Suppressor macrophage (primary cell): ENCODE results near the gene RAB11FIP4.

Experiments used
- DNase-seq, 4 experiments: peaks; one replicate each; pipeline ENCODE4 v3.0.0-alpha.2; 2020 to 2022

RAB11FIP4 gene

DNA sequence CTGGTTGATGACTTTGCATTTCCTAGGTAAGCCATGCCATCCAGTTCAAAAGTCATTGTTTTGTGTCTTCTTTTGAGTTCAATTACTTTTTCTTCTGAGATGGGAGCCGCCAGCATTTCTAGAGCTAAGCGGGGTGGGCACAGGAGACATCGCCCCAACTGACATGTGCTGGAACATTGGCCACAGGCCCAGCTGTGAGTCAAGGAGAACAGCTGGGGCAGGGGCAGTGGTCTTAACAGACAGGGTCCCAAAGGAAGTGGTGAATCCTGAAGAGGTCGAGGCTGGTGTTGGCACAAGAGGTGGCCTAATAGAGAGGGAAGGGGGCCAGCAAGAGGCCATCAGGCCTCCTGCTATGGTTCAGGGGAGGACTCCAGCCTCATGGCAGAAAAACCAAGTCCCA is 17.1 kb downstream of the RAB11FIP4 start:
- no peak for DNase-seq

DNA sequence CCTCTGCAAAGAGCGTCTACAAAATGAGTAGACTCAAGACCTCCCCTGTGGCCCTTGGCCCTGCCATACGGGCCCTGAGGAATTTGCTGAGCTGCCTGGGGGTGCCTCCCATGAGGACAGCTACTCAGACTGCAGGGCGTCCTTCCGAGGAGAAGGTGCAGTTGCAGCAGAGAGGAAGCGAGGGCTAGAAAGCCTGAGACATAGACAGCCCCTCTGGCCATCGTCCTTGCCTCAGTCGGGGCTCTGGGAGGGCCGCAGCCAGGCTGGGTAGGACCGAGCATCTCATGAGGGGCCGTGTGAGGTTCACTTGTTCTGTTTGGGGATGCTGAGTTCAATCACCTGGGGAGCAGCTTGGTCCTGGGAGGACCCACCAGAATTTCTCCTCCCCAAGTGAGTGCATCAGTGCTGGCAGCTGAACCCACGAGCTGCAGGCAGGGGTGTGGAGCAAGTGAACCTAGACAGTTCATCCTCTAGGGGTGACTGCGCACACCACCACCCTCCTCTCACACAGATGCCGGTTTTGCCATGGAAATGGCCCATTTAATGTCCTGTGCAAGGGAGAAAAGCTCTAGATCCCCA is 20.3 kb downstream of the RAB11FIP4 start:
- DNase-seq, result no peak

DNA sequence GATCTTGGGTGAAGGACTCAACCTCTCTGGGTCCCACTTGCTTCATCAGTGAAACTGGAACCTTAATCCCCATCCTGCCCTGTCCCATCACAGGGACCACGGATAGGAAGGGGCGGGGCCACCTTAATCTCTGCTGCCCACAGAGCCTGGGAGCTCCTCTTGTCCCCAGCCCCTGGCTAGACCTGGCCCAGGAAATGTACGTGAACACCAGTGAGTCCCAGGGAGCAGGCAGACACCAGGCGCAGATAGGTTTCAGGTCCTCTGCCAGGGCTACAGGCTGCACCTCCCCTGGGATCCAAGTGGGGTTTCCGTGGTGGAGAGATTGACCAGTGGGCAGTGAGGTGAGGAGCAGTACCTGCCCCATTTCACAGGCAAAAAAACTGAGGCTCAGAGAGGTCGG is 21.0 kb downstream of the RAB11FIP4 start:
- DNase-seq, result no peak

DNA sequence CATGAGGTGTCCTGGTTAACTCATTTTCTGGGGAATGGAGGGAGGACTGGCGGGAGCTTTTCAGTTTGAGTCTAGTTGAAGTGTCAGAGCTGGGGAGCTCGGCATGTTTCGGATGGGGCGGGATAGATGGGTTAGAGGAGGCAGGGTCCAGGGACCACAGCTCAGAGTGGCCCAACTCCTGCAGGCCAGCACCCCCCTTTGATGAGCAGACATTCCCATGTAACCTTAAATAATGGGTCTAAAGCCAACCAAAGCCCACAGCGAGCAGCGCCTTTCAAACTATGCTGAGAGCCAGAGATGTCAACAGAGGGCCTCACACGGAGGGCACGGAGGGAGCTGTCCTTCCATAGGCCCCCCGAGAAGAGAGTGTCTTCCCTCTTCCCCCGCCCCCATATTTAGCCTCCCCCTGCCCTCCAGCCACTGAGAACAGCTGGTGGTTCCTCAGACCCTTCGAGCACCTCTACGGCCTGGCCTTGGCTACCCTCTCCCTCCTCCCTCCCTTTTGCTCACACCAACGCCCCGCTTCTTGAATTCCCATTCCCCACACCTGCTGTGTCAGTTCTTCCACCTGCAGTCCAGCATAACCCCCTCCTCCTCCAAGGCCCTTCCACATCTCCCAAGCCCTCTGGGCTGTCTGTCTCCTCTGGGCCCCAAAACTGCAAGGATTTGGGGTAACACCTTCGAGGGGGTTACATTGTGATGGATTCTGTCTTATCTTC is 21.8 kb downstream of the RAB11FIP4 start:
- no peak for DNase-seq

DNA sequence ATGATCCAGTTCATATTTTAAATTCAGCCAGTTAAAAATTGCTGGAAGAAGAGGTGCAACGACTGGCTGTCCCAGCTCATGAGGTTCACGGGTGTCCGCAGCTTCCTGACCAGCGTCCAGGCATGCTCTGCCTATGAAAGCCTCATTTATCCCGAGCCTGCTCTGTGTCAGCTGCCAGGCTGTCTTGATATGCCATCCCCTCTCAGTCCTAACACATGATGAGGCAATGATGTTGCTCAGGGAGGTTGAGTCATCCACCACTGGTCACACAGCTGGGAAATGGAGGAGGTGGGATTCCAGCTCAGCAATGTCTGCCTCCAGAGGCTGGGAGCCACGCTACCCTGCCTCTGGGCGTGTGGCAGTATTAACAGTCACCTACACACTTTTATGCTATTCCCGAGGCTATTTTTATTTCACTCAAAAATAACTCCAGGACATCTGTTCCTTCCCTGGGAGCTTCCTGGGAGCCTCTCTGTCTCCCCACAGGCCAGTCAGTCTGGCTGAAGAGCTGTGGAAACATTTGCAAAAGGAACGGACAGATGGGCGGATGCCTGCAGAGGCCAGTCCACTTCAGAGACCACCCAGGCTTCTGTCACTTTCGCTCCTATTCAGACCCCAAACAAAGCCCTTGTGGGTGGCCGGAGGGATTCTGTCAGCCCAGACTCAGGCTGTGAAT is 22.5 kb downstream of the RAB11FIP4 start:
- DNase-seq, result peak; percentile 48 to 72 (median 64)

DNA sequence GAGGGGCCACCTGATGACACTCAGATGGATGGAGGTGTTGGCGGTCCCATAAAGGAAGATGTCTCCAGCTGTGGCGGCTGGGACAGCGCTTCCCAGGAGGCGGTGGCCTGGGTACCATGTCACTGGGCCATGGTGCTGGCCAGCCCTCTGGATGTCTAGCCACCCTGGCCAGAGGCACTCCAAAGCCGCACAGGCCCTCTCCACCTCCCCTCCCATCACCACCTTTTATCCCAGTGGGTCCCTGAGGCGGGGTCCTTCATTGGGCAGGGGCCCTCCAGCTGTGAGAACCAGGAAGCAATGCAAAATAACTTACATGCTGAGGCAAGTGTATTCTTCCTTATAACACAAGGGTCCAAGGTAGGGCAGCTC is 23.1 kb downstream of the RAB11FIP4 start:
- no peak for DNase-seq

DNA sequence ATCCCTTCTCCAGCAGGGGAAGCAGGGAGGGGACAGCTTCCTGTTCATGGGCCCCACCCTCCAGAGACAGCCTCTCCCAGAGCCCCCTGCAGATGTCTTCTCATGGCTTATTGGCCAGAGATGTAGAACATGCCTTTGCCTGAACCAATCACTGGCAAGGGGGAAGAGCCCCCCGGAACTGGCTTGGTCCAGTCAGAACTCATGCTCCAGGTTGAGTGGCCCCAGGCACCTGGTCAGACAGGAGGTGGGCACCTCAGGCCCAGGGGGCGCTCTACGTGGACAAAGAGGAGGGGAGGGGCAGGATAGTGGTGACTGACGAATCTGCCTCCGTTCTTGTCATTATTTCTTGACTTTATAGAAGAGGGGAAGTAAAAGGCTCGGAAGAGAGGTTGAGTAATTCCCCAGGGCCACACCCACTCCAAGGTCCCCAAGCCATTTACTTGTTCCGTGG is 23.6 kb downstream of the RAB11FIP4 start:
- peak; percentile 67 to 85 (median 81) for DNase-seq

DNA sequence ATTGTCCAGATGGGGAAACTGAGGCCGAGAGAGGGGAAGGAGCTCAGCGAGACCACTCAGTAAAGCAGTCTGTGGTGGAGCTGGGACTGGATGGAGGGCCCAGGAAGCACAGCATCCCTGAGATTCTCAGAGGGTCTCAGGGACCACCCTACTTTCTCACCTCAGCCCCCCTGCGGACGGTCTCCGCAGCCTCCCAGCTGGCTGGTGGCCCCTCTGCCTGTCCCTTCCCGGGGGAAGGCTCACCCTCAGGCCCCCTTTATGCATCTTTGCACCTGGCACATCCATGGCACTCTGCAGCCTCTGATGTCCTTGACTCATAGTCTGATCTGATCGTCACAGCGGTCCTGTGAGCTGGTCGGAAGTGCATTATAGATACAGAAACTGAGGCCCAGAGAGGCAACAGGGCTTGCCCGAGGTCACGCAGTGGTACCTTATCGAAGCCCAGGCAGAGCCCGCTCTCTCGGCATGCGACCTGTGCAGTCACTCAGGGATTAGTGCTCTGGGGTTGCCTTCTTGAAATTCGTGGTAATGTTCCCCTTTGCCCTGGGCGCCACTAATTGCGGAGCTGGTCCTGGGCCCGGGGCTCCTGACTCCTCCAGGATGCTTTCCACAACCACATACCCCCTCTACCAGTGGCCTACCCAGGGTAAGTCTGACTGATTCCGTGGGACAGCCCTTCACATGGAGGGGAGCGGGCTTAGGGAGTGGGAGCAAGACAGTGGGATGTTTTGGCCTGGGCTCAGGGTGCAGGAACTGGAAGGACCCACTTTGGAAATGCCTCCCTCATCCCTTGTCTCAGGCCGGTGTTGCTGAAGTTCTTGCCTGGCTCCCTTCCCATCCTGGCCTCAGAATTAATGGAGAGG is 24.4 kb downstream of the RAB11FIP4 start:
- no peak for DNase-seq

DNA sequence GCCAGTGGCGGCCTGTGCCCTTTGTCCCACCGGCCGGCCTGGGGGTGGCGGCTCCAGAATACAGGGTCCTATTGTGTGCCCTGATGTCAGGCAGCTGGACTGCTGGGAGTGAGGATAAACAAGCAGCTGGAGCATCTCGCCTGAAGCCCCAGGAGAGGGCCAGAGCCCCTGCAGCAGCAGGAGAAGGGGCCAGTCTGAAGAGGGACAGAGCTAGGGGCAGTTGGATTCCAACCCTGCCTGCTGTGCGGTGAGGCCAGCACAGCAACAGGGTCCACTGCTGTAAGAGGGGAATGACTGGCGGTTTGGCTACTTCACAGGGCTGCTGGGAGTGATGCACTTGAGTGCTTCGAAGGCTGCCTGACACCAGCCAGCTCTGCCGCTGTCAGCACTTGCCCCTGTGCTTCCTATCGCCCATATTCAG is 25.0 kb downstream of the RAB11FIP4 start:
- DNase-seq, result no peak

DNA sequence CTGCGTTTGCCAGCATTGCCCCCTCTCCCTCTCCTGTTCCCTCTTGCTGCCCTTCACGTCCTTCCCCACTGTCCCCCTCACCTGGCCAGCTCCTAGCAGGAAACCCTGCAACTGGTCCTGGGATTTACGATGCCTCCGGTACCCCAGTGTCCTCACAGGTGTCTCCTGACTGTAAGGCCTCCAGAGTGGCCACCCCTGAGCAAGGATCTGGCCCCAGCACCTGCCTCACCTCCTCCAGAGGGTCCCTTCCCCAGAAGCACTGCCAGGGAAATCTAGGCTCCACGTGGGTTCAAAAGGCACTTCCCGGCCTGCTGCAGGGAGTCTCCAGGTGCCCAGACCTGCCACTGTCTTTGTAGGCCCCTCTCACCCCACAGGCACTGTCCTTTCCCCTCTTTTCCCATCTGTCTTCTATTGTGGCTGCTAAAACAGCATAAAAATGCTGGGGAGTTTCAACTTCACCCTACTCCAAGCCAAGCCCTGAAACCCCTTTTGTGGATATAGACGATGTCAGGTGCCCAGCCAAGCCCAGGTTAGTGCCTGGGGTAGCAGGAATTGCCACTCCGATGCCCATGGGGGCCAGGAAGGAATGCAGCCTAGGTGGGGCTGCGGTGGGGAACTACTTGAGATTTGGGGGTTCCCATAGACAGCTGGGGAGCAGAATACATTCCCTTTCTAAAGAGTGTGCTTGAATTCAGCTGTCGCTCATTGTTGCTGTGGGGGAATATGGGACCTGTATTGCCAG is 25.7 kb downstream of the RAB11FIP4 start:
- no peak for DNase-seq

DNA sequence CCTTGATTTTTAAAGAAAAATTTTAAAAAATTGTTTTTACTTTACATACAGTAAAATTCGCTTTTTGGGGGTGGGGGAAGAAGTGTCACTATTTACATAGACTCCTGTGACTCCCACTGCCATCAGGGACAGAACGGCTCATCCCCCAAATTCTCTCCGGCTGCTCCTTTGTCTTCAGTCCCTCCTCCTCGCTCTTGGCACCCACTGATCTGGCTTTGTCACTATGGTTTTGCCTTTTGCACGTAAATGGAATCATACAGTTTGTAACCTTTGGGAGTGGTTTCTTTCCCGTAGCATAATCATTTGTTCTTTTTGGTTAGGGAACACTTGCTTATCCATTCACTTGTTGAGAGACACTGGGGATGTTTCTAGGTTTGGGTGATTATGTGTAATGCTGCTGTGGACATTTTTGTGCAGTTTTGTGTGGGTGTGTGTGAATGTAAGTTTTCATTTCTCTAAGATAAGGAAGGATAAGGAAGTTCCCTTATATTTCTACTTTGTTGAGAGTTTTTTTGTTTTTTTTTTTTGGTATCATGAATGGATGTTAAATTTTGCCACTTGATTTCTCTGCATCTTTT is 27.4 kb downstream of the RAB11FIP4 start:
- peak; percentile 22 to 59 (median 46) for DNase-seq

DNA sequence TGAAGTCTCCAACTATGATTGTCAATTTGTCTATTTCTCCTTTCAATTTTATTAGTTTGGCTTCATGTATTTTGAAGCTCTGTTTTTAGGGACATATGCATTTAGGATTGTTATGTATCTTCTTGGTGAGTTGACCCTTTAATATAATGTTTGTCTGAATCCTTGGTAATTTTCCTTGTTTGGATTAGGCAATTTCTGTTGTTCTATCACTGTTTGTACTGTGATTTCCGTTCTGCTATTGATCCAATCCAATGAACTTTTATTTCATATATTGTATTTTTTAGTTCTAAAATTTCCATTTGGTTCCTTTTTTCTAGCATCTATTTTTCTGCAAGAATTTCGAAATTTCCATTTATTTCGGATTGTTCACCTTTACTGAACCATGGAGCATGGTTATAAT is 31.0 kb downstream of the RAB11FIP4 start:
- no peak for DNase-seq

DNA sequence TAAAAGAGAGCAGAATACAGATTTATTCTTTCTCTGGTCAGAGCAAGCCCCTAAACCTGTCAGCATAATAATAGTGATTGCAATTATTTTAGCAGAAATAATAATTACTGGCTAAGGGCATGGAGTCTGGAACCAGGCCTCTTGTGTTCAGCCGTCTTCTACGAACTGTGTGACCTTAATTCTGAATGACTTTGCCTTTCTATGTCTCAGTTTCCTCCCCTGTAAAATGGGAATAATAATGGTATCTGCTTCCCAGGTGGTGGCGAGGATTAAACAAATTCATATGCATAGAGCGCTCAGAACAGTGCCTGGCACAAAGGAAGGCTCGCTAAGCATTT is 33.4 kb downstream of the RAB11FIP4 start:
- DNase-seq, result no peak

DNA sequence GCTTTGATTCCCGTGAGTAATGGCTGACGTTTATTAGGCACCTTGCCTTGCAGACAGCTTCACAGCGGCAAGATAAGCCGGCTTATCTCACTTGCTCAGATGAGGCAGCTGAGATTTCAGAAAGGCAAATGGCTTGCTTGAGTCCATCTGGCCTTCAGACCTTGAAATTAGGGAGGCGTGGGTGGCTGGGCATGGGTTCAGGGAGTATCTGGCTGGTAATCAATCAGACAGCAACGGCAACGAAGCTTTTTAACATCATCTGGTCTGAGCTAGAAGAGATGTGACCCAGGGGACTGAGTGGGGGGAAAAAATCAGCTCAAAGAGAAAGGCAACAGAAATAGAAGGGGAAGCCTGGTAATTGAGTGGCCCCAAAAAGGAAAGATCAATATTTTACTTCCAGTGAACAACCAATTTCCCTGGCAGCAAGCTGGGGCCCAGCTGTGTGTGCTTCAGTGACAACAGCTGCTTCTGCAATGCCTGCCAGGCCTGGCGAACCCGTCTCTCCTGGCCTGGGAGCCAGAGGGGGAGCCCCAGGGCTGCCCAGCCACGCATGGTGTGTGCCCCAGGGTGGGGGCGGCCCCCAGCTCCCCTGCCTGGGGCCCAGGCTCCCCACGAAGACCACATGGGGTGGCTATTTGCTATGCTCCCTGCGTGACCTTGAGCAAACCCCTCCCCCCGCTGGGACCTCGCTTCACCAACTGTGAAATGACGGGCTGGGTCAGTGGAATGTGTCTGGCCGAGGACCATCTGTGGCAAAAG is 34.0 kb downstream of the RAB11FIP4 start:
- DNase-seq, result no peak

DNA sequence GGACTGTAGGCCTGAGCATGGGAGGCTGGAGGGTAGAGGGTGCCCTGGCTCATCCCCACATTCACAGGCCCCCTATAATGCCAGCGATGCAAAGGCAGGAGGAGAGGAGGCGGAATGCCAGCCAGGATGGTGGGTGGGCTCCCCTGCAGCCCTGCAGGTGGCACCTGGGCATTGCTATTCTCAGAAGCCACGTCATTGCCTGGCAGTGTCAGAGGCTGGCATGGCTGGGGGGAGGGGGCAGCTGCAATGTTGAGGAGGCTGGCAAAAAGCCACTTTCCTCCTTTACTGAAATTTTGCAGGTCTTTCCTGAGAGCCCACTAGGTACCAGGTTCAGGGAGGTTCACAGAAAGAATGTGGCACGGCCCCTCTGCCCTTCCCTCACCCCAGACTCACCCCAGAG is 36.2 kb downstream of the RAB11FIP4 start:
- DNase-seq, result no peak

DNA sequence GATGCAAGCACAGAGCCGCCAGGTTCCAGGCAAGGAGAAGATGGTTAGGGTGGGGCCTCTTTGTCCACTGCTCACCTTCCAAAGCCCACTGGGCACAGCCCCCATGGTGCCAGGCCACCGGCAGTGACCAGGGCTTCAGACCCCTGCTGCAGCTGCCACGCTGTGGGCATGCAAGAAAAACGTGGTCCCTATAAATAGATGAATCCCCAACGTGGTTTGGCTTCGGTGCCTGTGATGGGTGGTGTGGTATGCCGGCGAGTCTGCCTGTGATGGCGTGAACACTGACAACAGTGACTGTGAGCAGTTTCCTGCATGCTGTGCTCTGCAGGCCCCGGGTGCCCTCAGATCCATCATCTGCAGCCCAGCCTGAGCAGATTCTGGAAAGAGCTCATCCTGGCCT is 36.6 kb downstream of the RAB11FIP4 start:
- no peak for DNase-seq

DNA sequence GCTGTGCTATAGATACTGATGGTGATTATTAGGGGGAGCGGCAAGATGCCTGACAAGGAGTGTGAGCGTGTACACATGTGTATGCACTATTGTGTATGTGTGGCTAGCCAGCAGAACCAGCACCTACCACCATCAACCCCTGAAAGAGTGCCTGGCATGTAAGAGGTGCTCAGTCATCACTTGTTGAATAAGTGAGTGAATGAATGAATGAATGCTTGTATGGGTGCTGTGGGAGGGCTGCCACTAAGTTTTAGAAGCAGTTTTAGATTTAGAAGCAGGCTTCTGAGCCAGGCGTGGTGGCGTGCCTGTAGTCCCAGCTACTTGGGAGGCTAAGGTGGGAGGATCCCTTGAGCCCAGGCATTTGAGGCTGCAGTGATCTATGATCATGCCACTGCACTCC is 37.0 kb downstream of the RAB11FIP4 start:
- DNase-seq, result no peak

DNA sequence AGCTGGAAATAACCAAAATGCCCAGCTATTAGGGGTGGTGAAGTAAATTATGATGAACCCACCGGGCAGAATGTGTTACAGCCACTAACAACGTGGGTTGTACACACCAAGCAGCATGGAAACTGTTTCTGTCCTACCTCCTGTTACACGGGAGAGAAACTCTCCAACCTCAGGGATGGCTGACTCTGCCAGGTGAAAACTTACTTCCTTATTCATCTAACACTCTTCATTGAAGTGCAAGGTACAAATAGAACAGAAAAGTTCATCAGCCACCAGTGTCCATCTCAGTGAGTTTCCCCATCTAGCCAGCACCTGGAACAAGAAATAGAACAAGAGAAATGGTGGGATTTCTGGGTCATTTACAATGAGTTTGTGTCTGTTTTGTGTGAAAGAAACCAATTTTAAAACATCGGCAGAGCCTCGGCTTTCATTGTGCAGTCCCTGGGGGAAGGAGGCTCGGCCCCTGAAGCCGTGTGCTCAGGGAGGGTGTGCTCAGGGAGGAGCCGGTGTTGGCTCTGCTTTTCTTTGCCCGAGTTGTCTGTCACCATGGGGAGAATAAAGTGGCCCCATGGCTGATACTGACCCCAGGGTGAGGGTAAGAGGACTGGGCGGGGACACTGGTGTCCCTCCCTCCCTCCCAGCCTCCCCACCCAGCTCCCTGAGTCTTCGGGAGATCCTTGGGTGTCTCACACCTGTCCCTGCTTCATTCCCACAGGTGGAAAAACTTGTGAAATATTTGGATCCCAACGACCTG is 39.8 kb downstream of the RAB11FIP4 start:
- DNase-seq, result no peak

DNA sequence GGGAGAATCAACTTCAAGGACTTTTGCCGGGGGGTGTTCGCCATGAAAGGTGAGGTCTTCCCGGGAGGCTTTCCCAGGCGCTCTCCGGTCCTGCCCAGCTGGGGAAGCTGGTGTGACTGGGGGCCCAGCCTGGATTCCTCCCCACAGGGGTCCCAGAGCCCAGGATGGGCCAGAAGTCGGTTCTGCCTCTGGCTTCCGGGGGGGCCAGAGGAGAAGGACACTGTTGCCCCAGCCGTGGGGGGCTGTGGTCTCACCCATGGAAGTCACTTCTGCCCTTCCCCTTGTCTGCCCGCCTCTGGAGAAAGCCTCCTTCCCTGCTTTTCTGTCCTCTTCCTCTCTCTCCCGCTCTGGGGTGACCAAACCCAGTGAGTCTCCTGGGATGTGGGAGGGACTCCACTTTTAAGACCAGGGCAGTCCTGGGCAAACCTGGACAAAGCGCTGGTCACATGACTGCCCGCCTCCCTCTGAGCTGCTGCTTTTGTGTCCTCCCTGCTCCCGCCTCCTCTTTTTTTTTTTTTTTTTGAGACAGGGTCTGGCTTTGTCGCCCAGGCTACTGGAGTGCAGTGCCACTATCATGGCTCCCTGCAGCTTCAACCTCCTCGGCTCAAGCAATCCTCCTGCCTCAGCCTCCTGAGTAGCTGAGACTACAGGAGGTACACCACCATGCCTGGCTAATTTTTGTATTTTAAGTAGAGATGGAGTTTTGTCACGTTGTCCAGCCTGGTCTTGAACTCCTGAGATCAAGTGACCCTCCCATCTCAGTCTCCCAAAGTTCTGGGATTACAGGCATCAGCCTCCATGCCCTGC is 40.6 kb downstream of the RAB11FIP4 start:
- DNase-seq, result no peak
